ENCODE data around the gene DAW1.
"Not testable (repeated sequence)": the region's sequence is repeated elsewhere in the genome, so short reads cannot be mapped to it uniquely, and the experiment has no call there.

Gene DAW1

GRCh38 chr2:227871375-227871791 is at the start of gene DAW1:
Gene DAW1 (plus strand): TSS chr2:227871631. CDS start chr2:227871690, 59 bp downstream.
- no peak for DNase-seq (ENCODE audit: low read depth, low spot score)

- DNase-seq (ENCODE audit: low read depth, low spot score): no peak
Measured at GRCh38 chr2:227822416-227823003, 48.9 kb upstream of the DAW1 start.

GRCh38 chr2:227823922-227824321 is 47.5 kb upstream of the DAW1 start:
- DNase-seq (ENCODE audit: low read depth, low spot score): no peak

- DNase-seq (ENCODE audit: low read depth, low spot score): no peak
Measured at GRCh38 chr2:227824711-227825110, 46.7 kb upstream of the DAW1 start.

GRCh38 chr2:227826019-227826521 is 45.4 kb upstream of the DAW1 start:
- no peak for DNase-seq (ENCODE audit: low read depth, low spot score)

- no peak for DNase-seq (ENCODE audit: low read depth, low spot score)
Measured at GRCh38 chr2:227826563-227826962, 44.9 kb upstream of the DAW1 start.

- DNase-seq (ENCODE audit: low read depth, low spot score): no peak
Measured at GRCh38 chr2:227827143-227827542, 44.3 kb upstream of the DAW1 start.

- DNase-seq (ENCODE audit: low read depth, low spot score): no peak
Measured at GRCh38 chr2:227828477-227828912, 42.9 kb upstream of the DAW1 start.

GRCh38 chr2:227829337-227829736 is 42.1 kb upstream of the DAW1 start:
- DNase-seq (ENCODE audit: low read depth, low spot score): no peak

GRCh38 chr2:227834423-227834822 is 37.0 kb upstream of the DAW1 start:
- DNase-seq (ENCODE audit: low read depth, low spot score): no peak

GRCh38 chr2:227834916-227835650 is 36.3 kb upstream of the DAW1 start:
- DNase-seq (ENCODE audit: low read depth, low spot score): no peak

- DNase-seq (ENCODE audit: low read depth, low spot score): not testable (repeated sequence)
Measured at GRCh38 chr2:227839339-227840129, 31.9 kb upstream of the DAW1 start.

GRCh38 chr2:227846831-227847230 is 24.6 kb upstream of the DAW1 start:
- no peak for DNase-seq (ENCODE audit: low read depth, low spot score)

GRCh38 chr2:227848146-227848545 is 23.3 kb upstream of the DAW1 start:
- DNase-seq (ENCODE audit: low read depth, low spot score): no peak

GRCh38 chr2:227848586-227848985 is 22.8 kb upstream of the DAW1 start:
- no peak for DNase-seq (ENCODE audit: low read depth, low spot score)

GRCh38 chr2:227849906-227850305 is 21.5 kb upstream of the DAW1 start:
- no peak for DNase-seq (ENCODE audit: low read depth, low spot score)

- no peak for DNase-seq (ENCODE audit: low read depth, low spot score)
Measured at GRCh38 chr2:227853204-227853629, 18.2 kb upstream of the DAW1 start.

GRCh38 chr2:227853765-227854271 is 17.6 kb upstream of the DAW1 start:
- no peak for DNase-seq (ENCODE audit: low read depth, low spot score)

GRCh38 chr2:227855440-227855839 is 16.0 kb upstream of the DAW1 start:
- DNase-seq (ENCODE audit: low read depth, low spot score): no peak

- no peak for DNase-seq (ENCODE audit: low read depth, low spot score)
Measured at GRCh38 chr2:227856697-227857096, 14.7 kb upstream of the DAW1 start.

- DNase-seq (ENCODE audit: low read depth, low spot score): no peak
Measured at GRCh38 chr2:227860221-227860641, 11.2 kb upstream of the DAW1 start.

GRCh38 chr2:227861011-227861410 is 10.4 kb upstream of the DAW1 start:
- DNase-seq (ENCODE audit: low read depth, low spot score): no peak

All from brain pericyte (primary cell).